Measurements from ENCODE around the gene CST6.

DNA sequence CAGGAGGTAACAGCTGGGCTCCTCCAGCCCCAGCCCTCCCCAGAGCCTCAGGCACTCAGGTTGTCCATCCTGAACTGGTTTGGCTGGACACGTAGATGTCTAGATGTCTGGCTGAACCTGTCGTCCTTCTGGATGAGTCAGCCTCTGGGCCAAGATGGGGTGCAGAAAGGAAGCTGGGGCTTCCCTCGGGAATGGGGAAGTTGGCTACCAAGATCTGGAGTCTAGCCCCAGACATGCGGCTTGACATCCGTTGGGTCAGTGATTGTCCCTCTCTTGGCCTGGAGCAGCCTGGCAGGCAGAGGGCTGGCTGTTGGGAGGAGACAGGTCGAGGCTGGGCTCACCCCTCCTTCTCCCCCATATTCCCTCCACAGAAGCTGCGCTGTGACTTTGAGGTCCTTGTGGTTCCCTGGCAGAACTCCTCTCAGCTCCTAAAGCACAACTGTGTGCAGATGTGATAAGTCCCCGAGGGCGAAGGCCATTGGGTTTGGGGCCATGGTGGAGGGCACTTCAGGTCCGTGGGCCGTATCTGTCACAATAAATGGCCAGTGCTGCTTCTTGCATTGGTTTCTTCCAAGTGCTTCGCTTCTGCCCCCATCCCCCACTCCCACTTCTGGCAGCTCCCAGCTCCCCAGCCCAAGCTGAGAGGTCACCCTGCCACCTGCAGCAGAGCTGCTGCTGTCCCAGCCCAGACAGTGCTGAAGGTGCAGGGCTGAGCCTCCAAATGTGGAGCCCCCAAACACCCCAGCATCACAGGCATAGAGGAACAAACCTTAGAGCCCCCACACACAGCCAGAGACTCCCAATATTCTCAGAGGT lies 1.3 kb downstream of the CST6 start:
- TF ChIP-seq, protein P1, sequence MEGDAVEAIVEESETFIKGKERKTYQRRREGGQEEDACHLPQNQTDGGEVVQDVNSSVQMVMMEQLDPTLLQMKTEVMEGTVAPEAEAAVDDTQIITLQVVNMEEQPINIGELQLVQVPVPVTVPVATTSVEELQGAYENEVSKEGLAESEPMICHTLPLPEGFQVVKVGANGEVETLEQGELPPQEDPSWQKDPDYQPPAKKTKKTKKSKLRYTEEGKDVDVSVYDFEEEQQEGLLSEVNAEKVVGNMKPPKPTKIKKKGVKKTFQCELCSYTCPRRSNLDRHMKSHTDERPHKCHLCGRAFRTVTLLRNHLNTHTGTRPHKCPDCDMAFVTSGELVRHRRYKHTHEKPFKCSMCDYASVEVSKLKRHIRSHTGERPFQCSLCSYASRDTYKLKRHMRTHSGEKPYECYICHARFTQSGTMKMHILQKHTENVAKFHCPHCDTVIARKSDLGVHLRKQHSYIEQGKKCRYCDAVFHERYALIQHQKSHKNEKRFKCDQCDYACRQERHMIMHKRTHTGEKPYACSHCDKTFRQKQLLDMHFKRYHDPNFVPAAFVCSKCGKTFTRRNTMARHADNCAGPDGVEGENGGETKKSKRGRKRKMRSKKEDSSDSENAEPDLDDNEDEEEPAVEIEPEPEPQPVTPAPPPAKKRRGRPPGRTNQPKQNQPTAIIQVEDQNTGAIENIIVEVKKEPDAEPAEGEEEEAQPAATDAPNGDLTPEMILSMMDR (IDR thresholded peaks at IDR 0.05 in 8 of 11, conservative IDR thresholded peaks at IDR 0.05 in 3 of 11) = no peak
- TF ChIP-seq POLR2A (IDR thresholded peaks at IDR 0.05) = no peak

All from spleen (tissue), 7 donors.